RWPE2 (cell line): Measurements from ENCODE around the gene RBMS2.
"Not testable (repeated sequence)": the region's sequence is repeated elsewhere in the genome, so short reads cannot be mapped to it uniquely, and the experiment has no call there.

Experiments used
- ATAC-seq: fragments of 200-7000 bp; cut with Tn5 transposase; 3 replicates; pipeline ENCODE4 v1.9.1; 2021; ENCODE audit warnings: low read depth
- DNase-seq: peaks from one replicate; pipeline ENCODE4 v3.0.0-alpha.2; 2020; ENCODE audit warnings: low spot score
- H3K27ac ChIP-seq: fragments of 450-650 bp; 2 replicates; pipeline ENCODE4 v1.5.1; 2017; ENCODE audit warnings: mild to moderate bottlenecking; ENCODE audit not compliant: poor library complexity, severe bottlenecking
- H3K27me3 ChIP-seq: fragments of 250-450 bp; sonication (Bioruptor Pico); 2 replicates; pipeline ENCODE4 v1.5.1; 2021; ENCODE audit warnings: mild to moderate bottlenecking, moderate library complexity; ENCODE audit not compliant: insufficient read depth, poor library complexity, severe bottlenecking
- H3K36me3 ChIP-seq: fragments of 250-450 bp; sonication (Bioruptor Pico); 2 replicates; pipeline ENCODE4 v1.5.1; 2020; ENCODE audit warnings: low read depth, mild to moderate bottlenecking, moderate library complexity
- H3K4me1 ChIP-seq: fragments of 250-450 bp; sonication (Bioruptor Pico); 2 replicates; pipeline ENCODE4 v1.5.1; 2021; ENCODE audit warnings: mild to moderate bottlenecking, moderate library complexity; ENCODE audit not compliant: insufficient read depth, poor library complexity, severe bottlenecking
- H3K4me3 ChIP-seq: fragments of 250-450 bp; sonication (Bioruptor Pico); 2 replicates; pipeline ENCODE4 v1.5.1; 2021; ENCODE audit warnings: mild to moderate bottlenecking, moderate library complexity; ENCODE audit not compliant: severe bottlenecking
- H3K9me3 ChIP-seq: fragments of 250-450 bp; sonication (Bioruptor Pico); 2 replicates; pipeline ENCODE4 v1.5.1; 2021; ENCODE audit warnings: mild to moderate bottlenecking, moderate library complexity; ENCODE audit not compliant: severe bottlenecking
- CTCF ChIP-seq: fragments of 450-650 bp; IDR thresholded peaks from one replicate; pipeline ENCODE4 v1.5.1; 2017; ENCODE audit warnings: mild to moderate bottlenecking, moderate library complexity; ENCODE audit not compliant: poor library complexity, severe bottlenecking

Gene RBMS2

GRCh38 chr12:56488041-56488955 is 33.3 kb upstream of the RBMS2 start, which contains the start of gene GLS2:
TSS of gene GLS2 (minus strand) at chr12:56488161. CDS start at chr12:56488118, 43 bp downstream.
- ATAC-seq = peak; percentile 91
- H3K27me3 ChIP-seq = peaks cover 13% of the 10 kb centered on the region
- no peaks in the 10 kb centered on the region for H3K36me3 ChIP-seq
- peaks cover 5% of the 10 kb centered on the region for H3K4me1 ChIP-seq
- peak within 1 kb of the TSS; percentile 38 for H3K4me3 ChIP-seq
- H3K9me3 ChIP-seq = no peaks in the 10 kb centered on the region
- DNase-seq = peak; percentile 86
- no peak within 1 kb of the TSS for H3K27ac ChIP-seq
- TF ChIP-seq CTCF = no peak

- H3K36me3 ChIP-seq = no peaks in the 10 kb centered on the region
- no peak for TF ChIP-seq CTCF
- H3K4me3 ChIP-seq = no peak overlapping the region
- H3K9me3 ChIP-seq = no peaks in the 10 kb centered on the region
- DNase-seq (no peak), ATAC-seq (no peak)
- H3K27ac ChIP-seq = no peak overlapping the region
- peaks cover 5% of the 10 kb centered on the region for H3K4me1 ChIP-seq
- peaks cover 13% of the 10 kb centered on the region for H3K27me3 ChIP-seq
Measured at GRCh38 chr12:56490360-56490759, 31.3 kb upstream of the RBMS2 start.

GRCh38 chr12:56493409-56494105 is 28.1 kb upstream of the RBMS2 start:
- H3K27me3 ChIP-seq = peaks cover 13% of the 10 kb centered on the region
- not testable (repeated sequence) for DNase-seq, H3K27ac ChIP-seq, ATAC-seq, H3K4me1 ChIP-seq, H3K9me3 ChIP-seq, H3K4me3 ChIP-seq, H3K36me3 ChIP-seq

- not testable (repeated sequence) for H3K27ac ChIP-seq, H3K4me1 ChIP-seq, H3K4me3 ChIP-seq, DNase-seq, H3K36me3 ChIP-seq, ATAC-seq, H3K9me3 ChIP-seq, H3K27me3 ChIP-seq
Measured at GRCh38 chr12:56494106-56494415, 27.6 kb upstream of the RBMS2 start.

GRCh38 chr12:56494481-56494880 is 27.1 kb upstream of the RBMS2 start:
- H3K27me3 ChIP-seq, H3K4me3 ChIP-seq, H3K9me3 ChIP-seq, H3K36me3 ChIP-seq, ATAC-seq, DNase-seq, H3K27ac ChIP-seq, H3K4me1 ChIP-seq: not testable (repeated sequence)

GRCh38 chr12:56496704-56497103 is 24.9 kb upstream of the RBMS2 start:
- H3K27me3 ChIP-seq, H3K36me3 ChIP-seq, H3K4me1 ChIP-seq, H3K4me3 ChIP-seq, H3K9me3 ChIP-seq, H3K27ac ChIP-seq, DNase-seq, ATAC-seq: not testable (repeated sequence)
- peak; percentile 58 for TF ChIP-seq CTCF

GRCh38 chr12:56498126-56498902 is 23.3 kb upstream of the RBMS2 start:
- H3K4me3 ChIP-seq, H3K4me1 ChIP-seq, H3K27ac ChIP-seq, H3K36me3 ChIP-seq, H3K27me3 ChIP-seq, DNase-seq, ATAC-seq, H3K9me3 ChIP-seq: not testable (repeated sequence)

- not testable (repeated sequence) for H3K27ac ChIP-seq, H3K4me1 ChIP-seq, ATAC-seq, H3K27me3 ChIP-seq, H3K36me3 ChIP-seq, DNase-seq, H3K4me3 ChIP-seq, H3K9me3 ChIP-seq
Measured at GRCh38 chr12:56499452-56499851, 22.2 kb upstream of the RBMS2 start.
